ENCODE measurements around the gene PIK3IP1.
A peak's percentile ranks its signal among the peaks of the same experiment; 100 is the strongest.

The PIK3IP1 gene

GRCh38 chr22:31308181-31308580, 15.9 kb upstream of the PIK3IP1 start:
- DNase-seq = no peak

- DNase-seq = no peak
These were observed 12.9 kb upstream of the PIK3IP1 start for GRCh38 chr22:31305194-31305593.

- DNase-seq = no peak
These were observed 10.2 kb upstream of the PIK3IP1 start for GRCh38 chr22:31302537-31302936.

- DNase-seq = no peak
These were observed 9.7 kb upstream of the PIK3IP1 start for GRCh38 chr22:31302006-31302405.

- DNase-seq = no peak
These were observed 8.6 kb upstream of the PIK3IP1 start for GRCh38 chr22:31300896-31301295.

GRCh38 chr22:31295831-31296657, 3.8 kb upstream of the PIK3IP1 start:
- DNase-seq = no peak

- DNase-seq = no peak
These were observed 3.1 kb upstream of the PIK3IP1 start for GRCh38 chr22:31295360-31295759.

GRCh38 chr22:31291481-31292235, 630 bp downstream of the PIK3IP1 start:
- DNase-seq = no peak

GRCh38 chr22:31290494-31291471, 1.5 kb downstream of the PIK3IP1 start:
- peak; percentile 95 for DNase-seq

GRCh38 chr22:31289344-31289743, 2.9 kb downstream of the PIK3IP1 start:
- no peak for DNase-seq

GRCh38 chr22:31288496-31289240, 3.6 kb downstream of the PIK3IP1 start:
- DNase-seq = no peak

GRCh38 chr22:31287818-31288495, 4.3 kb downstream of the PIK3IP1 start:
- DNase-seq = no peak

GRCh38 chr22:31286360-31287255, 5.7 kb downstream of the PIK3IP1 start:
- DNase-seq = no peak

- peak; percentile 77 for DNase-seq
These were observed 7.8 kb downstream of the PIK3IP1 start for GRCh38 chr22:31284281-31285155.

- DNase-seq = no peak
These were observed 9.4 kb downstream of the PIK3IP1 start for GRCh38 chr22:31282748-31283468.

GRCh38 chr22:31281733-31282132, 10.6 kb downstream of the PIK3IP1 start:
- no peak for DNase-seq

- DNase-seq = no peak
These were observed 12.3 kb downstream of the PIK3IP1 start for GRCh38 chr22:31279821-31280505.

GRCh38 chr22:31279327-31279669, 13.0 kb downstream of the PIK3IP1 start:
- no peak for DNase-seq

Data from retina (tissue), 1 donor.